CD4-positive, CD25-positive, alpha-beta regulatory T cell (primary cell): ENCODE data around the gene CELA1. TPM values are rescaled to one million over a fixed set of nuclear protein-coding genes. Genes with fewer than 3 reads are reported as not detected.

Source experiments
- ATAC-seq, 2 donors: fragments of 150-1000 bp; cut with Tn5 transposase; one replicate each; pipeline ENCODE4 v1.10.0; 2021; ENCODE audit warnings: low read depth in 2 of 2, moderate number of reproducible peaks in 2 of 2, moderate library complexity in 1 of 2
- DNase-seq, 3 donors: peaks; one replicate each; pipeline versions ENCODE4 v3.0.0 to v3.0.0-alpha.2; 2012 to 2022; ENCODE audit warnings: mixed read lengths in 1 of 3
- H3K27ac ChIP-seq: one replicate; pipeline ENCODE4 v1.7.0; 2013; ENCODE audit warnings: mild to moderate bottlenecking, low read length; ENCODE audit not compliant: insufficient read depth, poor library complexity, severe bottlenecking
- H3K27me3 ChIP-seq: one replicate; pipeline ENCODE4 v1.7.0; 2013; ENCODE audit warnings: low read length; ENCODE audit not compliant: control insufficient read depth, insufficient read depth
- H3K36me3 ChIP-seq: one replicate; pipeline ENCODE4 v1.7.0; 2013; ENCODE audit warnings: mild to moderate bottlenecking, low read length, moderate library complexity; ENCODE audit not compliant: control insufficient read depth, insufficient read depth
- H3K4me1 ChIP-seq: 2 replicates; pipeline ENCODE4 v1.7.0; 2013; ENCODE audit warnings: mild to moderate bottlenecking, low read length; ENCODE audit not compliant: insufficient read depth, control insufficient read depth, poor library complexity, severe bottlenecking
- H3K4me3 ChIP-seq: one replicate; pipeline ENCODE4 v1.7.0; 2013; ENCODE audit warnings: low read depth, mild to moderate bottlenecking, low read length, moderate library complexity
- H3K9me3 ChIP-seq, 2 experiments: 1 replicate in 1 of 2; 2 replicates in 1 of 2; pipeline ENCODE4 v1.7.0; 2013; ENCODE audit warnings: low read length in 2 of 2, mild to moderate bottlenecking in 1 of 2, moderate library complexity in 1 of 2; ENCODE audit not compliant: control insufficient read depth in 2 of 2
- H3K27ac Mint-ChIP-seq, 3 donors: one replicate each; pipeline ENCODE4 v1.8.0; 2020 to 2022; ENCODE audit warnings: mild to moderate bottlenecking in 3 of 3, mixed read lengths in 3 of 3, moderate library complexity in 2 of 3
- H3K27me3 Mint-ChIP-seq: one replicate; pipeline ENCODE4 v1.8.0; 2022; ENCODE audit warnings: mild to moderate bottlenecking, mixed read lengths
- H3K36me3 Mint-ChIP-seq: one replicate; pipeline ENCODE4 v1.8.0; 2020; ENCODE audit warnings: mixed read lengths
- H3K4me1 Mint-ChIP-seq, 4 donors: one replicate each; pipeline ENCODE4 v1.8.0; 2020 to 2022; ENCODE audit warnings: mixed read lengths in 4 of 4, mild to moderate bottlenecking in 1 of 4
- H3K4me3 Mint-ChIP-seq, 4 donors: one replicate each; pipeline ENCODE4 v1.8.0; 2020 to 2022; ENCODE audit warnings: mild to moderate bottlenecking in 4 of 4, mixed read lengths in 4 of 4, moderate library complexity in 3 of 4
- H3K9me3 Mint-ChIP-seq, 7 donors: one replicate each; pipeline ENCODE4 v1.8.0; 2020 to 2022; ENCODE audit warnings: mixed read lengths in 7 of 7, mild to moderate bottlenecking in 3 of 7, moderate library complexity in 2 of 7
- polyA plus RNA-seq, 4 donors: library from polyadenylated mRNA; unstranded; fragments of 300-500 nt; fragmentation: Illumina TruSeq; gene quantifications; one replicate each; pipeline ENCODE4 v1.2.3, GENCODE V29; 2021
- total RNA-seq: library from RNA; stranded (reverse); gene quantifications from one replicate; pipeline ENCODE4 v1.2.3, GENCODE V29; 2022

The CELA1 gene
- total and polyA plus RNA-seq, 5 donors from 2014 or later: 0.25 to 2.0 (median 1.4) TPM; not detected in 1

DNA sequence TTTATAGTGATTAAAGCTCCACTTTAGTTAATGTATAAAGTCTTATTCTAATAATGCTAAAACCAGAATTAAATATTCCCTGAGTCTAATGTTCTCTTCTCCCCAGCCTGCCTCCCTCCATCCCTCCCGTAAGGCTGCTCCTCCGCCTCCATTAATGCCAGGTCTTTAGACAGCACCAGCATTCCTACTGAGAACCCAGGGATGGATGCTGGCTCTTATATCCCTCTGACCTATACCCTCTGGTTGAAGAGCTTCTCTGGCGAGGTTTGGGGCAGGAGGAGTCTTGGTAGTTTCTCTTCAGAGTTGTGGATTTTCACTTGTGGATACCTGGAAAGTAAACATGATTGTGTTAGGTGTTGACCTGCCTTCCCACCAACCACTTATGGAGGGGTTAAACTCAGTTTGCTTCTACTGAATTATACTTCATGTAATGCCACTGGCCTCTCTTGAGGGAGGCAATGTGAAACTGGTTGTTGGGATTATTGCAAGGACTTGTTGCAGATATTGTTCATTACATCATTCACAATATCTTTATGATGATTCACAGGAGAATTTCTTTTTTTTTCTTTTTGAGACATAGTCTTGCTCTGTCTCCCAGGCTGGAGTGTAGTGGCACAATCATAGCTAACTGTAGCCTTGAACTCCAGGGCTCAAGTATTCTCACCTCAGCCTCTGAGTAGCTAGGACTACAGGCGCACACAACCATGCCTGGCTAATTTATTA, 65.1 kb downstream of the CELA1 start:
- H3K27ac Mint-ChIP-seq: peak overlapping the region in 2 of 3 donors; percentile 39 to 65
- Histone ChIP-seq H3K9me3 (no peaks in the 10 kb centered on the region), H3K4me3 (no peak overlapping the region), H3K36me3 (peaks cover 55% of the 10 kb centered on the region), H3K27me3 (no peaks in the 10 kb centered on the region), H3K4me1 (no peaks in the 10 kb centered on the region), H3K27ac (no peak overlapping the region)
- H3K27me3 Mint-ChIP-seq: no peaks in the 10 kb centered on the region
- no peak overlapping the region for H3K4me3 Mint-ChIP-seq
- ATAC-seq (no peak), DNase-seq (no peak)
- H3K4me1 Mint-ChIP-seq: peaks cover 4 to 8% (median 6%) of the 10 kb centered on the region in 4 donors
- H3K9me3 Mint-ChIP-seq: no peaks in the 10 kb centered on the region
- peaks cover 25% of the 10 kb centered on the region for H3K36me3 Mint-ChIP-seq

Other genes with a start within 250 kb of the CELA1 start
- gene TFCP2, start 173.5 kb downstream of the CELA1 start, total RNA-seq: 24.9 TPM
- gene TFCP2, start 173.5 kb downstream of the CELA1 start, polyA plus RNA-seq: 10 to 100 TPM in 3 of 4 donors, 1 to 10 TPM in 1; 9.0 to 12.2 (median 11.2) TPM
- 25.1 TPM for gene POU6F1, start 128.6 kb downstream of the CELA1 start, total RNA-seq
- gene POU6F1, start 128.6 kb downstream of the CELA1 start, polyA plus RNA-seq: 1 to 10 TPM in 3 of 4 donors, under 1 TPM in 1; 0.74 to 2.7 (median 2.4) TPM
- gene DAZAP2, start 107.9 kb downstream of the CELA1 start, total RNA-seq: 338 TPM
- 1,000 to 10,000 TPM; 1,508 to 1,956 (median 1,583) TPM for gene DAZAP2, start 107.9 kb downstream of the CELA1 start, polyA plus RNA-seq
- 3.4 TPM for gene SMAGP, start 76.3 kb downstream of the CELA1 start, total RNA-seq
- gene SMAGP, start 76.3 kb downstream of the CELA1 start, polyA plus RNA-seq: 10 to 100 TPM in 2 of 4 donors, 1 to 10 TPM in 2; 5.7 to 13.5 (median 8.7) TPM
- 273 TPM for gene BIN2, start 22.5 kb downstream of the CELA1 start, total RNA-seq
- 100 to 1,000 TPM; 204 to 255 (median 228) TPM for gene BIN2, start 22.5 kb downstream of the CELA1 start, polyA plus RNA-seq
- 19.5 TPM for gene GALNT6, start 44.7 kb upstream of the CELA1 start, total RNA-seq
- gene GALNT6, start 44.7 kb upstream of the CELA1 start, polyA plus RNA-seq: 1 to 10 TPM; 2.3 to 4.8 (median 2.7) TPM
- 3.5 TPM for gene SLC4A8, start 78.2 kb upstream of the CELA1 start, total RNA-seq
- gene SLC4A8, start 78.2 kb upstream of the CELA1 start, polyA plus RNA-seq: 1 to 10 TPM in 1 of 4 donors, under 1 TPM in 2, not detected in 1; 0.16 to 1.4 (median 0.57) TPM
- 1.1 TPM for gene SCN8A, start 244.6 kb upstream of the CELA1 start, total RNA-seq
- under 1 TPM; 0.30 to 0.78 (median 0.55) TPM for gene SCN8A, start 244.6 kb upstream of the CELA1 start, polyA plus RNA-seq